GM18868 (cell line): ENCODE results near the gene ZNF786.
"Not testable (repeated sequence)": the region's sequence is repeated elsewhere in the genome, so short reads cannot be mapped to it uniquely, and the experiment has no call there.

Experiments
- ATAC-seq: cut with Tn5 transposase; IDR thresholded peaks from one replicate; pipeline ENCODE4 v1.9.1; 2021; ENCODE audit warnings: mild to moderate bottlenecking, moderate library complexity; ENCODE audit not compliant: unreplicated experiment

The ZNF786 gene, protein sequence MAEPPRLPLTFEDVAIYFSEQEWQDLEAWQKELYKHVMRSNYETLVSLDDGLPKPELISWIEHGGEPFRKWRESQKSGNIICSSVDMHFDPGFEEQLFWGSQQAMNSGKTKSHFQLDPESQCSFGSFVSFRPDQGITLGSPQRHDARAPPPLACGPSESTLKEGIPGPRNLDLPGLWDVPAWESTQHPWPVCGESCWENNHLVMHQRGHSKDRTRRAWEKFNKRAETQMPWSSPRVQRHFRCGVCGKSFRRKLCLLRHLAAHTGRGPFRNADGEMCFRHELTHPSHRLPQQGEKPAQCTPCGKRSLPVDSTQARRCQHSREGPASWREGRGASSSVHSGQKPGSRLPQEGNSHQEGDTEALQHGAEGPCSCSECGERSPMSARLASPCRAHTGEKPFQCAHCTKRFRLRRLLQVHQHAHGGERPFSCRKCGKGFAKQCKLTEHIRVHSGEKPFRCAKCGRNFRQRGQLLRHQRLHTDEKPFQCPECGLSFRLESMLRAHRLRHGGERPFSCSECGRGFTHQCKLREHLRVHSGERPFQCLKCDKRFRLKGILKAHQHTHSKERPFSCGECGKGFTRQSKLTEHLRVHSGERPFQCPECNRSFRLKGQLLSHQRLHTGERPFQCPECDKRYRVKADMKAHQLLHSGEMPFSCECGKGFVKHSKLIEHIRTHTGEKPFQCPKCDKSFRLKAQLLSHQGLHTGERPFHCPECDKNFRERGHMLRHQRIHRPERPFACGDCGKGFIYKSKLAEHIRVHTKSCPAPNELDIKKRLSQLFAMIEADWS

GRCh38 chr7:149090397-149091195 lies at the start of gene ZNF786:
Gene ZNF786, minus strand, starts transcription at chr7:149090718. Its CDS starts 78 bp downstream, at chr7:149090640.
- ATAC-seq = peak; percentile 78

- ATAC-seq = no peak
These were observed 45.6 kb upstream of the ZNF786 start for GRCh38 chr7:149136118-149136517.

DNA sequence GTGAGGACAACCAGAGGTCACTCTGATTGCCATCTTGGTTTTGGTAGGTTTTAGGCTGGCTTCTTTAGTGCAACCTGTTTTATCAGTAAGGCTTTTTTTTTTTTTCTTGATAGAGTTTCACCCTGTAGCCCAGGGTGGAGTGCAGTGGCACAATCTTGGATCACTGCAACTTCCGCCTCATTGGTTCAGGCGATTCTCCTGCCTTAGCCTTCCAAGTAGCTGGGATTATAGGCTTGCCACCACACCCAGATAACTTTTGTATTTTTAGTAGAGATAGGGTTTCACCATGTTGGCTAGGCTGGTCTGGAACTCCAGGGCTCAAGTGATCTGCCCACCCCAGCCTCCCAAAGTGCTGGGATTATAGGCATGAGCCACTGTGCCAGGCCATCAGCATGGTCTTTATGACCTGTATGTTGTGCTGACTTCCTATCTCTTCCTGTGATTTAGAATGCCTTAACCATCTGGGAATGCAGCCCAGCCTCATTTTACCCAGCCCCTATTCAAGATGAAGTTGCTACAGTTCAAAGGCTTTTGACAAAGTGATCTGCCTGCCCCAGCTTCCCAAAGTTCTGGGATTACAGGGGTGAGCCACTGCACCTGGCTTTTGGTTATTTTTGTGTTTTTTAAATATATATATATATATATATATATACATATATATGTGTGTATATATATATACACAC lies 42.7 kb upstream of the ZNF786 start:
- ATAC-seq = no peak

- ATAC-seq = no peak
These were observed 40.2 kb upstream of the ZNF786 start for GRCh38 chr7:149130572-149131198.

GRCh38 chr7:149126662-149127266 lies 36.2 kb upstream of the ZNF786 start:
- peak; percentile 38 for ATAC-seq

GRCh38 chr7:149125863-149126661 lies 35.5 kb upstream of the ZNF786 start, which contains the start of gene ZNF425:
Gene ZNF425, minus strand, starts transcription at chr7:149126324. Its CDS starts 111 bp downstream, at chr7:149126213.
- peak; percentile 83 for ATAC-seq

DNA sequence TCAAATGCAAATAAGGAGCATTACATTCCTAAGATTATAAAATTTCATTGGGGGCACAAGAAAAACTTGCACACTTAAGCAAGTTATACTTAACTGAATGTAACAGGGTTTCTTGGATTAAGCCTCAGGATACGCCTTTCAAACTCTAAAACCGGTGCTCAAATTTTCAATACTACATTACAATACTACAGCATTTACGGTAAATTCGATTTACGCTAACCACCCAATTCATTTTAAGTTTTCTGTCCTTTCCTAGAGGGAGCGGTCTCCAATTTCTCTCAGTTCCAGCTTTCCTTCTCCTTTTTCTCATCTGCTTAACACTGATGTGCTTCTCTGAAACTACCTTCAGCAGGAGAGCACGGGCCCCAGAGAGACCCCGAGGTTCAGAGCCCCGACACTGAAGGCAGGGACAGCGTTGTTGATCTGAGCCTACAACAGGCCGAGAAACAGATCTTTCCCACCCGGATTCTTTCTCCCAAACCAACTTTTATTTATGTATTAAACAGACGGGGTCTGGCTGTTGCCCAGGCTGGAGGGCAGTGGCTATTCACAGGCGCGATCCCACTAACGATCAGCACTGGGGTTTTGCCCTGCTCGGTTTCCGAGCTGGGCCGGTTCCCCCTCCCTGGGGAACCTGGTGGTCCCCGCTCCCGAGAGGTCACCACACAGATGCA lies 34.8 kb upstream of the ZNF786 start:
- ATAC-seq = no peak

- no peak for ATAC-seq
These were observed 19.5 kb upstream of the ZNF786 start for GRCh38 chr7:149109969-149110368.

- no peak for ATAC-seq
These were observed 14.2 kb upstream of the ZNF786 start for GRCh38 chr7:149104749-149105148.

- no peak for ATAC-seq
These were observed 13.7 kb upstream of the ZNF786 start for GRCh38 chr7:149104214-149104613.

DNA sequence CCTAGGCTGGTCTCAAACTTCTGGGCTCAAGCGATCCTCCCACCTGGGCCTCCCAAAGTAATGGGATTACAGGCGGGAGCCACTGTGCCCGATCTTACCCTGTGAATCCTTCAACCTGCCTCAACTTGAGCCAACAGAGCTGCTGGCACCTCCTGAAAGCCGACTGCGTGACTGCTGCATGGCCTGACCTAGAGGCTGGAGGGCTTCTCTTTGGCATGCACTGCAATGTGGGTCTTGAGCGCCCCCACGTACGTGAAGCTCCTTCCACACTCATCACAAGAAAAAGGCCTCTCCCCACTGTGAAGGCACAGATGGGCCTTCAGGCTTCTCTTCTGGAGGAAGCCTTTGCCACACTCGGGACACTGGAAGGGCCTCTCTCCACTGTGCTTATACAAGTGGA lies 12.9 kb upstream of the ZNF786 start:
- no peak for ATAC-seq

DNA sequence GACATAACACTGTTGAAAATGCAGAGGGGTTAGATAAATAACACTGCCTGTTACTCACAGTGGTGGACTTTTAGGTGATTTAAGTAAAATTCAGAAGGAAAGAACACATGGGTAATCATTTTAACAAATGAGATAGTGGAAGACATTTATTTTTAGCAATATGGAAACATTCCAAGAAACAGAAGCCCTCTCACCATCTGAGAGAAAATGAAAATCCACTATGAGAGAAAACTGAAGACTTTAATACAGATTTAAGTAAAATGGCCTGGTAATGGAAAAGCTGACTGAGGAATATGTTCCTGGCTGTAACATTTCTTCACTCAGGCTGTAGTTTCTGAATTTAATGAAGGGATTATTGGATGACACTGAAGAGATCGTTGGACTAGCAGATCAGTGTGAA lies 12.1 kb upstream of the ZNF786 start:
- no peak for ATAC-seq

- ATAC-seq = no peak
These were observed 10.3 kb upstream of the ZNF786 start for GRCh38 chr7:149100821-149101220.

DNA sequence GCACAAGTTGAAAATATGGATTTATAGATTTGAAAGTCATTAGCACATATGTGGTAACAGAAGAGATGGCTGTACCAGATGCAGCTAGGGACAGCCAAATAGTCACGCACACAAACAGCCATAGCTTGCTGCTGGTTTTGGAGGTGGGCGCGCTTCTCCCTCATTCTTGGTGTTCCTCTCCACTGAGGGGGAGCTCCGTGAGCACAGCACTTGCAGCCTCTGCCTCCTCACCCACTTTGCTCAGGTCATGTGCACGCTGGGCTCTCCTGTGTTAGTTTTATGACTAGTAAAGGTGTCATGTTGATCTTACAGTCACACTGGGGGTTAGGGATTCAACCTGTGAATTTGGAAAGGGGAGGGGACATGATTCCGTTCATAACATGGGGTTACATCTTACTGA lies 8.5 kb upstream of the ZNF786 start:
- ATAC-seq = no peak

DNA sequence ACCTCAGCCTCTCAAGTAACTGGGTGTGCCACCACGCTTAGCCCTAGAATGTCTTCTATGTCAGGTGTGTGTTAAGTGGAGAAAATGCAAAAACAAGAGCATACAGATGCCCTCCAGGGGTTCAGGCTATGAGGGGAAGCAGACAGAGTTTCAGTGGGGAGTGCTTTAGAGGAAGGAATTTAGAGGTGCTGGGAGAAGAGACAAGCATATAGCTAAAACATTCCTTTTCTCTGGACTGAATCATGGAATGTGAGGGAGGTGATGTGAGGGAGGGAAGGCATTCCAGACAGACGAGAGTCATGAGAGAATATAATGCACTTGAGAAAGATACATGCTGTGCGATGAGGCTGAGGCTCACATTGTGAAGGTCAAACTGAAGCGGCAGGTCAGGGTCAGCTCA lies 6.6 kb upstream of the ZNF786 start:
- no peak for ATAC-seq

GRCh38 chr7:149093228-149093627 lies 2.7 kb upstream of the ZNF786 start:
- ATAC-seq = peak; percentile 20

GRCh38 chr7:149092244-149092643 lies 1.7 kb upstream of the ZNF786 start:
- ATAC-seq = not testable (repeated sequence)

DNA sequence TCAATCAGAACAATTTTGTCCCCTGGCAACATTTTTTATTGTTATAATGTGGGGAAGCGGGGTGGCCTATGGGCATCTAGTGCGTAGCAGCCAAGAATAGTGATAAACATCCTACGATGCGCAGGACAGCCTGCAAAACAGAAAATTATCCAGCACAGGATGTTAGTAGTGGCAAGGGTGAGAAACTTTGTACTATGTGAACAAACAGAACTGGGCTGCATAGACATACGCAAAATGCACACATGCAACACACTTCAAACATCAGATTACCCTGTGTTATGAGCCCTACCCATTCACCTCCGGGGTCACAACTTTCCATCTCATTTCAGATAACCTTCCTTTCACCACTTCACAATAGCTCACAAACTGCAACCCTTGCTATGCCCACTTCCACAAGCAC lies 3.1 kb downstream of the ZNF786 start:
- no peak for ATAC-seq
